SK-N-DZ (cell line): ENCODE data around the gene FAM20C.

Experiments
- DNase-seq: peaks from one replicate; pipeline ENCODE4 v3.0.0-alpha.2; 2015; ENCODE audit warnings: low spot score

Gene FAM20C

GRCh38 chr7:300546-301290 is 108.3 kb downstream of the FAM20C start:
- no peak for DNase-seq

- no peak for DNase-seq
Measured at GRCh38 chr7:301291-302053, 109.1 kb downstream of the FAM20C start.

GRCh38 chr7:302054-302992 is 110.0 kb downstream of the FAM20C start:
- DNase-seq = no peak

- no peak for DNase-seq
Measured at GRCh38 chr7:303425-303824, 111.1 kb downstream of the FAM20C start.

GRCh38 chr7:303884-304573 is 111.7 kb downstream of the FAM20C start:
- DNase-seq = no peak

GRCh38 chr7:304574-305409 is 112.4 kb downstream of the FAM20C start:
- no peak for DNase-seq

GRCh38 chr7:305410-306151 is 113.2 kb downstream of the FAM20C start:
- no peak for DNase-seq

GRCh38 chr7:307970-308369 is 115.6 kb downstream of the FAM20C start:
- no peak for DNase-seq

GRCh38 chr7:309586-310228 is 117.3 kb downstream of the FAM20C start:
- no peak for DNase-seq
